ENCODE data around the gene ZNF652.

GRCh38 chr17:49342575-49342936, 19.5 kb downstream of the ZNF652 start:
- no peak for TF ChIP-seq ELF4 (IDR thresholded peaks at IDR 0.05)
- TF ChIP-seq LEF1 (IDR thresholded peaks at IDR 0.05; ENCODE audit: borderline replicate concordance) = no peak
- no peak for TF ChIP-seq FOXK2 (IDR thresholded peaks at IDR 0.05)
- no peak for TF ChIP-seq PKNOX1 (IDR thresholded peaks at IDR 0.05)
- no peak for TF ChIP-seq NFRKB (IDR thresholded peaks at IDR 0.05)
- TF ChIP-seq HDGF (IDR thresholded peaks at IDR 0.05; ENCODE audit: borderline replicate concordance) = no peak
- TF ChIP-seq TARDBP (IDR thresholded peaks at IDR 0.05) = no peak
- no peak for TF ChIP-seq ARNT (IDR thresholded peaks at IDR 0.05)
- TF ChIP-seq SUZ12 (IDR thresholded peaks at IDR 0.05) = no peak
- no peak for TF ChIP-seq BHLHE40 (IDR thresholded peaks at IDR 0.05; ENCODE audit: borderline replicate concordance)
- no peak for TF ChIP-seq FOXA1 (IDR thresholded peaks at IDR 0.05)
- no peak for TF ChIP-seq L3MBTL2 (conservative IDR thresholded peaks at IDR 0.05)
- TF ChIP-seq SP1 (IDR thresholded peaks at IDR 0.05) = no peak
